ENCODE measurements around the gene RAPGEF6.

GRCh38 chr5:131433109-131433508 lies 201.9 kb downstream of the RAPGEF6 start:
- no peak for TF ChIP-seq POLR2A (IDR thresholded peaks at IDR 0.05)
- TF ChIP-seq, protein P1, sequence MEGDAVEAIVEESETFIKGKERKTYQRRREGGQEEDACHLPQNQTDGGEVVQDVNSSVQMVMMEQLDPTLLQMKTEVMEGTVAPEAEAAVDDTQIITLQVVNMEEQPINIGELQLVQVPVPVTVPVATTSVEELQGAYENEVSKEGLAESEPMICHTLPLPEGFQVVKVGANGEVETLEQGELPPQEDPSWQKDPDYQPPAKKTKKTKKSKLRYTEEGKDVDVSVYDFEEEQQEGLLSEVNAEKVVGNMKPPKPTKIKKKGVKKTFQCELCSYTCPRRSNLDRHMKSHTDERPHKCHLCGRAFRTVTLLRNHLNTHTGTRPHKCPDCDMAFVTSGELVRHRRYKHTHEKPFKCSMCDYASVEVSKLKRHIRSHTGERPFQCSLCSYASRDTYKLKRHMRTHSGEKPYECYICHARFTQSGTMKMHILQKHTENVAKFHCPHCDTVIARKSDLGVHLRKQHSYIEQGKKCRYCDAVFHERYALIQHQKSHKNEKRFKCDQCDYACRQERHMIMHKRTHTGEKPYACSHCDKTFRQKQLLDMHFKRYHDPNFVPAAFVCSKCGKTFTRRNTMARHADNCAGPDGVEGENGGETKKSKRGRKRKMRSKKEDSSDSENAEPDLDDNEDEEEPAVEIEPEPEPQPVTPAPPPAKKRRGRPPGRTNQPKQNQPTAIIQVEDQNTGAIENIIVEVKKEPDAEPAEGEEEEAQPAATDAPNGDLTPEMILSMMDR (IDR thresholded peaks at IDR 0.05), result no peak
